Stimulated activated naive B cell treated with anti-CD40 and anti-IgM and Interleukin-4, amounts not matched to agents 10 μg/mL and 1 μg/mL and 100 μg/mL, for 72 hours (primary cell): ENCODE results near the gene ACAN.

Experiments
- ATAC-seq, 2 donors: fragments of 150-1000 bp; cut with Tn5 transposase; replicated peaks; 2 replicates each; pipeline ENCODE4 v1.10.0; 2021; ENCODE audit warnings: moderate library complexity in 1 of 2
- DNase-seq: peaks from one replicate; pipeline ENCODE4 v3.0.0; 2021
- H3K27ac Mint-ChIP-seq: one replicate; pipeline ENCODE4 v1.8.0; 2022; ENCODE audit warnings: mild to moderate bottlenecking, mixed read lengths
- H3K27me3 Mint-ChIP-seq, 2 donors: one replicate each; pipeline ENCODE4 v1.8.0; 2022; ENCODE audit warnings: mixed read lengths in 2 of 2
- H3K36me3 Mint-ChIP-seq, 2 donors: one replicate each; pipeline ENCODE4 v1.8.0; 2022; ENCODE audit warnings: mixed read lengths in 2 of 2, mild to moderate bottlenecking in 1 of 2
- H3K4me1 Mint-ChIP-seq, 2 donors: one replicate each; pipeline ENCODE4 v1.8.0; 2022; ENCODE audit warnings: mixed read lengths in 2 of 2, mild to moderate bottlenecking in 1 of 2
- H3K4me3 Mint-ChIP-seq, 2 donors: one replicate each; pipeline ENCODE4 v1.8.0; 2022; ENCODE audit warnings: mild to moderate bottlenecking in 2 of 2, mixed read lengths in 2 of 2, moderate library complexity in 1 of 2
- H3K9me3 Mint-ChIP-seq, 2 donors: one replicate each; pipeline ENCODE4 v1.8.0; 2022; ENCODE audit warnings: mixed read lengths in 2 of 2, mild to moderate bottlenecking in 1 of 2

Gene ACAN

DNA sequence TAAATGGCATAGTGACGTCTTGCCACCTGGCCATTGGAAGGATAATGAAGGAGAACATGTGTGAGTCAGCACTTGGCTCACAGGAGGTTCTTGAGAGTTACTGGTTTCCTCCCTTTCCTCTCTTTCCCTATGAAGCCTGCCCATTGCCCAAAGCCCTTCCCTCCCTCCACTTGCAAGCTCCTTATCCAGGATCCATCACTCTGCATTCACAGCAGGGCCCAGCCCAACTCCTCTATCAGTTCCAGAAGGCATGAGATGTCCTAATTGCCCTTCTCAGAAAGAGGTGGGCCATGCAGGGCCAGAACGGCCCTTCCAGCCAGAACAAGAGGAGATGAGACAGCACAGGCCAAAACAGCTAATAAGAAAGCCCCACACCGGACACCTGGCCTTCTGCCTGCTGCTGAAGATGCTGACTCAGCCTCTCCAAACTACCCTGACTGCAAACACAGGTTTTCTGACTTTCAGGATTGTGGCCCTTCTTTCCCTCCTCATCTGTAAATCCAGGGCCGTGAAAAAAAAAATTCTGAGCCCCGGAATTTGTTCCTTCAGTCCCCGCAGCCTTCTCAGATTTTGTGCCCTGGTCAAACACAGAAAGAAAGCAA is 62.4 kb downstream of the ACAN start:
- DNase-seq (no peak), ATAC-seq (no peak)
- Mint-ChIP-seq H3K9me3 (no peaks in the 10 kb centered on the region), H3K4me1 (no peaks in the 10 kb centered on the region), H3K4me3 (no peak overlapping the region), H3K27me3 (peaks cover 0 to 34% of the 10 kb centered on the region in 2 donors), H3K36me3 (no peaks in the 10 kb centered on the region), H3K27ac (peak overlapping the region; percentile 40)

DNA sequence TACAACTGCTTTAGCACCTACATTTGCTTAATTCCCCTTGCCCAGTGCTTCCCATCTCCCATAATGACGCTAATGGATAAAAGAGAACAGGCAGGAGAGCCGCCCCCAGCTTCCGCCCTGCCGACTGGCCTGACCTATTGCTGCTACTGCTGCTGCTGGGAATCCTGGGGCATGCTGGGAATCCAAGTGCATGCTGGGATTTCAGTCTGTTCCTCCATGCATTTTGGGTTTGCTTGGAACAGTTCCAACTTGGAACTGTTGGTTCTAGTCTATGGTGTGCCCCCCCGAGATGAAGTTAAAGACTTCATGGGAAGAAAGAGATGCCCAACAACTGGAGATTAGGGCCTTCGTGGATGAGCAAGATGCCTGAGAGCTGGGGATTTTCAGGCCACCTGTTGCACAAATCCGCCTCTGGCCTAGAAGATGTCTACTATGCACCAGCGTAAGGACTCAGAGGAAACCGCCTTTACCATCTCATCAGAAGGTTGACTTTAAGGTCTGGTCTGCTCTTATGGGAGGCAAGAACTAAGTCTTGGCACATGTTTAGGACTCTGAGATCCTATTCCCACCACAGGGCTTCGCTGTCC is 63.2 kb downstream of the ACAN start:
- Mint-ChIP-seq H3K27ac (no peak overlapping the region), H3K36me3 (no peaks in the 10 kb centered on the region), H3K4me3 (no peak overlapping the region), H3K4me1 (no peaks in the 10 kb centered on the region), H3K27me3 (peaks cover 6 to 35% of the 10 kb centered on the region in 2 donors), H3K9me3 (no peaks in the 10 kb centered on the region)
- DNase-seq (no peak), ATAC-seq (no peak)

DNA sequence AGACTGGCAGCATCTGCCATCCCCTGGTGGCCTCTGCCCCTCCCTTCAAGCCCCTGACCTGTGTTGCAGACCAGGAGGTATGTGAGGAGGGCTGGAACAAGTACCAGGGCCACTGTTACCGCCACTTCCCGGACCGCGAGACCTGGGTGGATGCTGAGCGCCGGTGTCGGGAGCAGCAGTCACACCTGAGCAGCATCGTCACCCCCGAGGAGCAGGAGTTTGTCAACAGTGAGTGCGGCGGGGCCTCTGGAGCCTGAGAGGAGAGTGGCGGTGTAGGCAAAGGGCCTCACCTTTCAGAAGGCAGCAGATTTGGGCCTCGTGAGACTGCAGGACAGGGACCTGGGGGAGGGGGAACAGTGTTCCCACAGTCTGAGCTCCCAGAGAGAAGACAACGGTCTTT is 68.1 kb downstream of the ACAN start:
- no peak for ATAC-seq
- Mint-ChIP-seq H3K9me3 (no peaks in the 10 kb centered on the region), H3K27ac (no peak overlapping the region), H3K36me3 (no peaks in the 10 kb centered on the region), H3K27me3 (peaks cover 12 to 35% of the 10 kb centered on the region in 2 donors), H3K4me3 (no peak overlapping the region), H3K4me1 (no peaks in the 10 kb centered on the region)
- DNase-seq = no peak

DNA sequence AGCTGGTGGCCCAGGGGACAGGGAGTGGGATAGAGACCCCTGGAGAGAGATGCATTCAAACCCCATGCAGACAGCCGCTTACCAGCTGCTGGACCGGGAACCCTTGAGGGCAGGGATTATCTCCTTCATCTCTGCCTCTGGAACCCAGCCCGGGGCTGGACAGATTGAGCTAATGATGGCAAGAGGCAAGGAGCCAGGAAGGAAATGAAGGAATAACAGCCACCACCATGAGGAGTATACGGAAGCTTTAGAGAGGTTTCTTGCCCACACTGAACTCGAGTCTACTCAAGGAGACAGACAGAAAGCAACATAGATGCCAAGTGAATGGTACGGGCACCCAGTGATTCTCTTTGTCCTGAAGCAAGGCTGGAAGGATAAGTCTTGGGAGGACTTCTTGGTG is 68.9 kb downstream of the ACAN start:
- no peaks in the 10 kb centered on the region for H3K4me1 Mint-ChIP-seq
- DNase-seq = no peak
- H3K4me3 Mint-ChIP-seq = no peak overlapping the region
- H3K36me3 Mint-ChIP-seq = peaks cover 0 to 3% of the 10 kb centered on the region in 2 donors
- no peak for ATAC-seq
- H3K9me3 Mint-ChIP-seq = no peaks in the 10 kb centered on the region
- H3K27ac Mint-ChIP-seq = no peak overlapping the region
- peaks cover 12 to 31% of the 10 kb centered on the region in 2 donors for H3K27me3 Mint-ChIP-seq

DNA sequence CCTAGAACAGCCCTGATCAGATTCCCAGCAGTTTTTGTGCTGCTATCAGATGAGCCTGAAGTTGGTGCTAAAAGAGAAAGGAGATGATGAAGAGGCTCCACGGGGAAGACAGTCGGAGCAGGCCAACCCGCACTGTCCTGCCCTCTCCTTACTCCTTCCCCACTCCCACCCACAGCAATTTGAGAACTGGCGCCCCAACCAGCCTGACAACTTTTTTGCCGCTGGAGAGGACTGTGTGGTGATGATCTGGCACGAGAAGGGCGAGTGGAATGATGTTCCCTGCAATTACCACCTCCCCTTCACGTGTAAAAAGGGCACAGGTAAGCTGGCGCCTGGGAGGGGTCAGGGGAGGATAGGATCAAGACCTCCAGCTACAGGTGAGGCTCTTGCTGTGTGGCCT is 69.5 kb downstream of the ACAN start:
- ATAC-seq = no peak
- Mint-ChIP-seq H3K4me3 (no peak overlapping the region), H3K36me3 (peaks cover 0 to 3% of the 10 kb centered on the region in 2 donors), H3K9me3 (no peaks in the 10 kb centered on the region), H3K4me1 (no peaks in the 10 kb centered on the region), H3K27ac (no peak overlapping the region), H3K27me3 (peaks cover 12 to 25% of the 10 kb centered on the region in 2 donors)
- DNase-seq = no peak

DNA sequence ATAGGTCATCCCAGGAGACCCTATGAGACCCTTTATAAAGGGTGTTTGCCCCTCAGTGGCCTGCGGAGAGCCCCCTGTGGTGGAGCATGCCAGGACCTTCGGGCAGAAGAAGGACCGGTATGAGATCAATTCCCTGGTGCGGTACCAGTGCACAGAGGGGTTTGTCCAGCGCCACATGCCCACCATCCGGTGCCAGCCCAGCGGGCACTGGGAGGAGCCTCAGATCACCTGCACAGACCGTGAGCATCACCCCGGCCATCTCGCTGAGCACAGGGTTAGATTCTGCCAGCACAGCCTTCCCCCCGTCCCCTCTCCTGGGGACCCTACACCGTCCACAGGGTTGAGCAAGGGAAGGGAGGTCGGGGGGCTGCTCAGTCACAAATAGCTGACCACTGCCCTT is 70.5 kb downstream of the ACAN start:
- DNase-seq (no peak), ATAC-seq (no peak)
- H3K27ac Mint-ChIP-seq = no peak overlapping the region
- H3K4me3 Mint-ChIP-seq = no peak overlapping the region
- H3K27me3 Mint-ChIP-seq = peaks cover 12 to 24% of the 10 kb centered on the region in 2 donors
- H3K36me3 Mint-ChIP-seq = peaks cover 0 to 3% of the 10 kb centered on the region in 2 donors
- no peaks in the 10 kb centered on the region for H3K9me3 Mint-ChIP-seq
- H3K4me1 Mint-ChIP-seq = no peaks in the 10 kb centered on the region

DNA sequence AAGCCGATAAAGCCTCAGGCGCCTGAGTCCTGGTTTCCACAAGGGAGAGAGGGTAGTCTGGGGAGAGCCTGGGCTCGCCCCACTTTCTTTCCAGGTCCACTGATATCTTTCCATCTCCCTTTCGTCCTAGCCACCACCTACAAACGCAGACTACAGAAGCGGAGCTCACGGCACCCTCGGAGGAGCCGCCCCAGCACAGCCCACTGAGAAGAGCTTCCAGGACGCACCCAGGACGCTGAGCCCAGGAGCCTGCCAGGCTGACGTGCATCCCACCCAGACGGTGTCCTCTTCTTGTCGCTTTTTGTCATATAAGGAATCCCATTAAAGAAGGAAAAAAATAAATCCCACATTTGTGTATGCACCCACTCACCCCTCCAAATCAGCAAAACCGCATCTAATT is 71.0 kb downstream of the ACAN start:
- no peak for ATAC-seq
- H3K4me3 Mint-ChIP-seq = no peak overlapping the region
- H3K36me3 Mint-ChIP-seq = peaks cover 0 to 3% of the 10 kb centered on the region in 2 donors
- H3K27ac Mint-ChIP-seq = no peak overlapping the region
- no peaks in the 10 kb centered on the region for H3K9me3 Mint-ChIP-seq
- peaks cover 12 to 24% of the 10 kb centered on the region in 2 donors for H3K27me3 Mint-ChIP-seq
- no peaks in the 10 kb centered on the region for H3K4me1 Mint-ChIP-seq
- DNase-seq = no peak

DNA sequence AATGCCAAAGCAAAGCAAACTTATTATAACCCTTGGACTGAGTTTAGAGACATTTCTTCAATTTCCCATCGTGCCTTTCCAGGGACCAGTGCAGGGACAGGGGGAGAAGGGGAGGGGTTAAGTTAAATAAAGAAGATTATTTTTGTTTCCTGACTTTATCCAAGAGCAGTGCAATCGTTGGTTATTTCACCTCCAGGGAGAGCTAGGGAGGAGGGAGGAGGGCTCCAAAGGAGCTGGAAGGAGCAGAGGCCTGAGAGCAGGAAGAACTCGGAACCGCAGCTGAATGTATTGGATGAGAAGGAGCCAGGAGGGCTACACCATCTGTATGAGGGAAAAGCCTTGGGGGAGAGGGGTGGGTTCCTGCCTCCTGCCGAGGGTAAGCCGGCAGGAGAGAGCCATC is 71.4 kb downstream of the ACAN start:
- no peak overlapping the region for H3K27ac Mint-ChIP-seq
- ATAC-seq (no peak), DNase-seq (no peak)
- H3K27me3 Mint-ChIP-seq = peaks cover 12 to 22% of the 10 kb centered on the region in 2 donors
- no peaks in the 10 kb centered on the region for H3K9me3 Mint-ChIP-seq
- H3K4me1 Mint-ChIP-seq = no peaks in the 10 kb centered on the region
- H3K4me3 Mint-ChIP-seq = no peak overlapping the region
- peaks cover 0 to 3% of the 10 kb centered on the region in 2 donors for H3K36me3 Mint-ChIP-seq

DNA sequence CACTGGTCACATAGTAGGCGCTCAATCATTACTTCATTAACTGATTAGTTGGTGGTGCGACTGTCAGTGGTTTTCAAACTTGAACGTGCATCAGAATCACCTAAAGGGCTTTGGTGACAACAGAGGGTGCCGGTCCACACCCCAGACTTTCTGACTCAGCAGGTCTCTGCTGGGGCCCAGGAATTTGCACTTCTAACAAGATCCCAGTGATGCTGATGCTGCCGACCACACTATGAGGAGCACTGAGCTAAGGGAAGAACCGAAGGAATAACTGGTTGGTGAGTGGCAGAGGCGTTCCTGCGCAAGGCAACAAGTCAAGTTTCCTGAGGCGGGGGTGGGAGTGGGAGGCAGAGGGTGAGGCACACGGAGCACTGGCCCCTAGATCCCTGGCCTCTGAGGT is 73.3 kb downstream of the ACAN start:
- DNase-seq (no peak), ATAC-seq (no peak)
- no peaks in the 10 kb centered on the region for H3K9me3 Mint-ChIP-seq
- peaks cover 5 to 7% of the 10 kb centered on the region in 2 donors for H3K36me3 Mint-ChIP-seq
- no peaks in the 10 kb centered on the region for H3K4me1 Mint-ChIP-seq
- peaks cover 5 to 6% of the 10 kb centered on the region in 2 donors for H3K27me3 Mint-ChIP-seq
- H3K4me3 Mint-ChIP-seq = no peak overlapping the region
- no peak overlapping the region for H3K27ac Mint-ChIP-seq

DNA sequence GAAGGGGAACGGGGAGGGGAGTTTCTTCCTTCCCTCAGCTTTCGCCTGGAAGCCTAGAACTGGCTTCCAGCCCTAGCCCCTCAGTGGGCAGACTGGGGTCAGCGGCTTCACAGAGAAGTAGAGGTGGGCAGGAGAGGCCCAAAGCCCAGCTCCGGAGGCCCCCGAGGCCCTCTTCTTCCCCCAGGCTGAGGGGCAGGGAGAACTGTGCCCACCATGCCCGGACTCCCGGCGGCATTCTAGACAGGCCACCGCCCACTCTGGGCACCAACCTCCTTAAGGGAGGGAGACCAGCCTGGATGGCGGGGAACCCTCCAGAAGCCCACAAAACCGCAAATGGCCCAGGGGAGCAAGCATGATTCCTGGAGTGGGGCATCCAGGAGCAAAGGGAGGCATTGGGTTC is 74.2 kb downstream of the ACAN start:
- Mint-ChIP-seq H3K36me3 (peaks cover 10% of the 10 kb centered on the region in 2 donors), H3K9me3 (no peaks in the 10 kb centered on the region), H3K27me3 (peaks cover 0 to 5% of the 10 kb centered on the region in 2 donors), H3K4me1 (no peaks in the 10 kb centered on the region), H3K4me3 (no peak overlapping the region), H3K27ac (no peak overlapping the region)
- no peak for DNase-seq
- no peak for ATAC-seq

DNA sequence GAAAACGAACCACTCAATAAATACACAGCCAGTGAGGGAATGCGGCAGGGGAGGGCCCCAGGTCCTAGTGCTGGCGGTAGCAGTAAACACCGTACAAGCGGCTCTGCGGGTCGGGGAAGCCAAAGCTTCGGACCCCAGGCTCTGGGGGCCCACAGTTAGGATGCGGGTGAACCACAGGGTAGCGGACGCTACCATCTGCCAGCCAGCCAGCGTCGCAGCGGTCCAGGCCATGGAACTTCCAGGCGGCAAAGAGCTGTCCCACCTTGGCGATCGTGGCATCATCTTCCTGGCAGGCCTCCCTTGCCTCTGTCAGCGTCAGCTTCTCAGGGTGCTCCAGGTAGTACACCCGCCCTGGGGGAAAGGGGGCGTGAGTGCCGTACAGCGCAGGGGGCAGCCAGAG is 74.7 kb downstream of the ACAN start:
- Mint-ChIP-seq H3K27me3 (peaks cover 0 to under 1% of the 10 kb centered on the region in 2 donors), H3K4me1 (no peaks in the 10 kb centered on the region), H3K9me3 (no peaks in the 10 kb centered on the region), H3K27ac (no peak overlapping the region), H3K36me3 (peaks cover 10% of the 10 kb centered on the region in 2 donors), H3K4me3 (no peak overlapping the region)
- ATAC-seq = no peak
- DNase-seq = no peak

DNA sequence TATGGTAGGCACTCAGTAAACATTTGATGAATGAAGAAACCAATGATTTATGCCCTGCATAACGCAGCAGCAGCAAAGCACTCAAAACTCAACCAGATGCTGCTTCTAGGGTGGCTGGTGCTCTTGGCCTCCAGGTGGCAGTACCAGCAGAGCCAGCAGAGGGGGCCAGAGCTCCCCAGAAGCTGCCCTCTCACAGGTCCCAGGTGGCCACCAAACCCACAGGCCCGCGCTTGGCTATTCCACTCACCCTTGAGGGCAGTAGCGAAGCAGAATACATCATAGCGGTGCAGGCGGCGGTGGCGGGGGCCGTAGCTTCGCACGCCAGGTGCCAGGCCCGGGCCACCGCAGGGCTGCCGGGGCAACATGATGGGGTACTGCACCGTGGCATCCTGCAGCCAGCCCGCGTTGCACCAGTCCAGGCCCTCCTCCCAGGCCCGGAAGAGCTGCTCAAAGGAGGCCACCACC is 75.5 kb downstream of the ACAN start:
- Mint-ChIP-seq H3K9me3 (no peaks in the 10 kb centered on the region), H3K27me3 (no peaks in the 10 kb centered on the region), H3K36me3 (peaks cover 12 to 16% of the 10 kb centered on the region in 2 donors), H3K4me1 (no peaks in the 10 kb centered on the region), H3K4me3 (no peak overlapping the region), H3K27ac (no peak overlapping the region)
- DNase-seq (no peak), ATAC-seq (peak; percentile 78 to 92)

DNA sequence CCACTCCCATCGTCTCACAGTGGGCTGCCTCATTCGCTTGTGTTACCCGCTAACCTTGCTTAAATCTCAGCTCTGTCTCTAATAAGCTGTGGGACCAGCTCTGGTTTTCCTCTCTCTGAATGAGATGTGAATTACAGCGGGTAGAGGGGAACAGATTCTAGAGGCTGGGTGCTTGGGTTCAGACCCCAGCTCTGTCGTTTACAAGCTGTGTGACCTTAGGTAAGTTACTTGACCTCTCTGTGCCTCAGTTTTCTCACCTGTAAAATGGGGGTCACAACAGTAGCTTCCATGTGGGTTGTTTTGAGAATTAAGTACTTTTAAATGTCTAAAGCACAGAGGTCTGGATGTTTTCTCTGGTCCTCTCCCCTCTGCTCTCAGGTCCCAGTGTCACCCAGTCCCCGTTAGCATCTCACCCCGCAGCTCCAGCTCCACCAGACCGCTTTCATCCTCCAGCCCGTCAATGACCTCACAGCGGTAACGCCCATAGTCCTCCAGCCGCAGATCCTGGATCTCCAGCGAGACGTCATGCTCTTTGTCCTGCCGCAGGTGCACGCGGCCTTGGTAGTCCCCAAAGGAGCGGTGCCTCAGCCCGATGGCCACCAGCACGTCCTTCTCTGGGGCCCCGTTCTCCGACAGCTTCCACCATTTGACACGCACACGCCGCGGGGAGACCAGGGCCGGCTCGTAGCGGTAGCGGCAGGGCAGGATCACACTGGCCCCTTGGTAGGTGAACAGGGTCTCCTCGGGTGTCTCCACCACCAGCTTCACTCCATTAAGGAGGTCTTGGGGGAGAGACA is 77.9 kb downstream of the ACAN start:
- peaks cover 18 to 23% of the 10 kb centered on the region in 2 donors for H3K36me3 Mint-ChIP-seq
- H3K27ac Mint-ChIP-seq = no peak overlapping the region
- H3K9me3 Mint-ChIP-seq = no peaks in the 10 kb centered on the region
- H3K4me3 Mint-ChIP-seq = no peak overlapping the region
- H3K4me1 Mint-ChIP-seq = no peaks in the 10 kb centered on the region
- H3K27me3 Mint-ChIP-seq = no peaks in the 10 kb centered on the region
- ATAC-seq = no peak
- no peak for DNase-seq

DNA sequence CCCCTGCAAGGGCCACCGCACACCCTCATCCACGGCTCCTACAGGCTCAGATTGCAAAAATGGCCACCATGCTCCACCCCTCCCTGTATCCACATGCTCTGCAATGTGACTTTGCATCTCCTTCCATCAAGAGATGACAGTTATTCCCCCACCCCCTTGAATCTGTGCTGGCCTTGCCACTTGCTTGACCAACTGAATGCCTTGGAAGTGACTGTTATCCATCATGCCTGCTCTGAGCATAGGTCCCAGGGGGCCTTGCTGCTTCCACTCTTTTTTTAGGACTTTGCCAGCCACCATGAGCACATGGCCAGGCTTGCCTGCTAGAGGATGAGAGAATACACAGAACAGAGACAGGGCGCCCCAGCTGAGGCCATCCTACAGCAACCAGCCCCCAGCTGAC is 78.5 kb downstream of the ACAN start:
- Mint-ChIP-seq H3K4me3 (no peak overlapping the region), H3K27me3 (no peaks in the 10 kb centered on the region), H3K4me1 (no peaks in the 10 kb centered on the region), H3K36me3 (peaks cover 18 to 23% of the 10 kb centered on the region in 2 donors), H3K9me3 (no peaks in the 10 kb centered on the region), H3K27ac (no peak overlapping the region)
- DNase-seq (no peak), ATAC-seq (no peak)

DNA sequence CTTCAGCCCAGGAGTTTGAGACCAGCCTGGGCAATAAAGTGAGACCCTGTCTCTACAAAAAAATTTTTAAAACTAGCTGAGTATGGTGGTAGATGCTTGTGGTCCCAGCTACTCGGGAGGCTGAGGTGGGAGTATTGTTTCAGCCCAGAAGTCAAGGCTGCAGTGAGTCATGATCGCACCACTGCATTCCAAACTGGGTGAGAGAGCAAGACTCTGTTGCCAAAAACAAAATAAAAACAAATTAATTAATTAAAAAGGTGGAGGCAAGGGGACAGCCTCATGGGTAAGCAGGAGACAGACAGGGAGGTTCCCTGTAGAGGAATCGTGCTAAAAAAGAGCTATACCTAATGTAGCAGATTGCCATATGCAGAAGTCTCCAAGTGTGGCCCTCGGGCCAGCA is 79.5 kb downstream of the ACAN start:
- H3K36me3 Mint-ChIP-seq = peaks cover 18 to 22% of the 10 kb centered on the region in 2 donors
- H3K27ac Mint-ChIP-seq = no peak overlapping the region
- no peaks in the 10 kb centered on the region for H3K4me1 Mint-ChIP-seq
- no peaks in the 10 kb centered on the region for H3K9me3 Mint-ChIP-seq
- ATAC-seq = no peak
- H3K27me3 Mint-ChIP-seq = no peaks in the 10 kb centered on the region
- no peak overlapping the region for H3K4me3 Mint-ChIP-seq
- DNase-seq = no peak
